Embryonic facial prominence (tissue), 1 donor: Measurements from ENCODE around the gene SIX5.
A peak's percentile ranks its signal among the peaks of the same experiment; 100 is the strongest.
"Not testable (repeated sequence)": the region's sequence is repeated elsewhere in the genome, so short reads cannot be mapped to it uniquely, and the experiment has no call there.

Experiments used
- DNase-seq: peaks from one replicate; pipeline ENCODE4 v3.0.0-alpha.2; 2016; ENCODE audit errors: extremely low spot score

The SIX5 gene

DNA sequence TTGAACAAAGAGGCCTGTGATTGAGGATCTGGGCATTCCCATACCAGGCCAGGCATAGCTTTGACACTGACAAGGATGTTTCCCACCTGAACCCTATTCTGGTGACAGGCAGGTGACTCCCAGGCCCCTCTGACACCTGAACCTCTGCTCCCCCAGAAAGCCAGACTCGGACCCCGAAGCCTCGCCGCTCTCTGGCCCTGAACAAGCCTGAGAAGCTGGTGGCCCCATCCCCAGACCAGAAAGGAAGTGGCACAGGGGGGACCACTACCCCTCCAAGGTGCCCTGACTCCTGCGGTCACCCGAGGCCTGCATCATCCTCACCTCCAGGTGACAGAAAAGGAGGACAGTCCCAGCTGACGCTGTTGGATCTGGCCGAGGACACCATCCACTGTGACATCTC, 14.7 kb downstream of the SIX5 start:
- no peak for DNase-seq

DNA sequence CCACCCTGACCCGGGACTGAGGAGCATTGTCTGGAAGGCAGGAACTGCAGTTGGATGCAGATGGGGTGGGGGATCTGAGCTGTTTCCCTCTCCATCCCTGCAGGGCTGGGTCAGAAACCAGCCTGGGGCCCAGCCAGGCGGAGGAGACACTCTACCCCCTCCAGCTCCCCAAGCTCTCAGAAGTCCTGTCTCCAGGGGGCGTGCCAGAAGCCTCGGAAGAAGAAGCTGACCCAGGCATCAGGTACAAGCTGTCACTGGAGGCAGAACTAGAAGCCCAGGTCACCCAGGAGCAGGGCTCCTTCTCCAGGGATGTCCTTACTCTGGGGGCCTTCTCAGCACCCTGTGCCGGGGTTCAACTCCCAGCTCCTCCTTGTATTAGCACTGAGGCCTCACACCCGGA, 15.5 kb downstream of the SIX5 start:
- DNase-seq, result no peak

DNA sequence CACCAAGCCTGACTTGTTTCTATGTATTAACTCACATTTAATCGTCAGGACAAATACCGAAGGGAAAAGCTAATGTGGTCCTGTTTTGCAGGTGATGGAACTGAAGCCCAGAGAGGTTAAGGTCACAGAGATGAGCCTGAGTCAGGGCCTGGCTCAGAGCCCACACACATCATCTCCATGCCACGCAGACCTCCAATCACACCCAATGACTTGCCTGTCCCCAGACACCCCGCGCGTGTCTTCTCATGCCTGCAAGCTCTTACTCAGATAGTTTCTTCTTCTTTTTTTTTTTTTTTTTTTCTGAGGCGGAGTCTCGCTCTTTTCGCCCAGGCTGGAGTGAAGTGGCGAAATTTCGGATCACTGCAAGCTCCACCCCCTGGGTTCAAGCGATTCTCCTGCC, 16.4 kb downstream of the SIX5 start:
- DNase-seq, result no peak

DNA sequence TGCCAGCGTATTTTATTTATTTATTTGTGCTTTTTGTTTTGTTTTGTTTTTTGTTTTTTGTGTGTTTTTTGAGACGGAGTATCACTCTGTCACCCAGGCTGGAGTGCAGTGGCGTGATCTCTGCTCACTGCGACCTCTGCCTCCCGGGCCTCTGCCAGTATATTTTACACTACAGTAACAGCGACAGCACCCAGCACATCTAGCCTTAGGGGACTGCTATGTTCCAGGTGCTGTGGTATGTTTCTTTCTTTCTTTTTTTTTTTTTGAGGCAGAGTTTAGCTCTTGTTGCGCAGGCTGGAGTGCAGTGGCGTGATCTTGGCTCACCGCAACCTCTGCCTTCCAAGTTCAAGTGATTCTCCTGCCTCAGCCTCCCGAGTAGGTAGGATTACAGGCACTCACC, 17.6 kb downstream of the SIX5 start:
- DNase-seq, result not testable (repeated sequence)

DNA sequence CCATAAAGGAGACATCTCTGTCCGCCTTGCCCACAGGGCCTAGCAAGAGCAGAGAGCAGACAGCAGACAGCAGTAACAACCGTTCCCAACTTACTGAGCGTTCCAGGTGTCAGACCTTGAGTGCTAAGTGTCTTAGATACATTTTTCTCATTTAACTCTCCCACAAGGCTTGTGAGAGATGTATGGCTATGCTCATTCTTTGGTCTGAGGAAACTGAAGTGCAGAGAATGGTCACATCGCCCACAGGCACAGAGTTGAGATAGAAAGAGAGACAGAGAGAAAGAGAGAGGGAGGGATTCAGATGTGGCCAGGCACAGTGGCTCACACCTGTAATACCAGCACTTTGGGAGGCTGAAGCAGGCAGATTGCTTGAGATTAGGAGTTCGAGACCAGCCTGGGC, 21.5 kb downstream of the SIX5 start:
- no peak for DNase-seq

DNA sequence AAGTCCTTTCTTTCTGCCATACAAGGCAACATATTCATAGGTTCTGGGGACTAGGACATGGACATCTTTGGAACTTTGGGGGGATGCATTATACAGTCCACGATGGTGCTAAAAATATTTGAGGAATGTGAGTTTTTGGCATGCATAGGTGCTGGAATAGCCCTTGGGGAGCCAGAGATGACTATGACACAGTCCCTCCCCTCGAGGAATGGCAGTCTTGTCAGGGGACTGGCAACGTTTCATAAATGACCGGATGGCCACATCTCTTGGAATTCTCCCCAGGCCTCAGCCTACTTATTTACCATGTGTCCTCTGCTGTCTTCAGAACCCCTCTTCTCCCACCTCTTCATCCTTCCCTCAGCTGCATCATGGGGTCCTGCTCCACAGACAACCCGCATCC, 22.2 kb downstream of the SIX5 start:
- no peak for DNase-seq

DNA sequence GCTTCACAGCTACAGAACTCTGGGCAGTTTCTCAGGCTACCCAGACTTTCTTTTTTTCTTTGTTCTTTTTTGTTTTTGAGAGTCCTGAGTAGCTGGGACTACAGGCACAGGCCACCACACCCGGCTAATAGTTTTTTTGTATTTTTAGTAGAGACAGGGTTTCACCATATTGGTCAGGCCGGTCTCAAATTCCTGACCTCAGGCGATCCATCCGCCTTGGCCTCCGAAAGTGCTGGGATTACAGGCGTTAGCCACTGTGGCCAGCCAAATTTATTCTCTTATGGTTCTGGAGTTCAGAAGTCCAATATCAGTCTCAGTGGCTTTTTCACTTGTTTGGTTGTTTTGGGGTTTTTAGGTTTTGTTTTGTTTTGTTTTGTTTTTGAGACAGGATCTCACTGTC, 23.4 kb downstream of the SIX5 start:
- DNase-seq, result no peak

DNA sequence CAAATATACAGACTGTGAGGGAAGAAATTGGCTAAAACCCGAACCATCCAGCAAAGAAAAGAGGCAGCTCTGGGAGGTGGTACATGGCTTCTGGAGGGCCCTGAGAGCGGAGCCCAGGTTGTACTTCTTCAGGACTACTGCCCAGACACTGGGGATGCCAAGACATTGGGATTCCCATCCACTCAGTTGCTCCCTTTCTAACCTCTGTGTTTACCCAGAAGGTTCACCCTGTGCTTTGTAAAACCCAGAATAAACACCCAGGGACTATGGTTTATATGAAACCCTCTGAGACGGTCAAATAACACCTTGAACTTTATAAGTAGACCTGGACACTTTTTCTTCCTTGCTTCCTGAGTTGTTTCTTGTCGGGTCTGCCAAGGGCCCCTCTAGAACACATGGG, 26.1 kb downstream of the SIX5 start:
- DNase-seq, result no peak

DNA sequence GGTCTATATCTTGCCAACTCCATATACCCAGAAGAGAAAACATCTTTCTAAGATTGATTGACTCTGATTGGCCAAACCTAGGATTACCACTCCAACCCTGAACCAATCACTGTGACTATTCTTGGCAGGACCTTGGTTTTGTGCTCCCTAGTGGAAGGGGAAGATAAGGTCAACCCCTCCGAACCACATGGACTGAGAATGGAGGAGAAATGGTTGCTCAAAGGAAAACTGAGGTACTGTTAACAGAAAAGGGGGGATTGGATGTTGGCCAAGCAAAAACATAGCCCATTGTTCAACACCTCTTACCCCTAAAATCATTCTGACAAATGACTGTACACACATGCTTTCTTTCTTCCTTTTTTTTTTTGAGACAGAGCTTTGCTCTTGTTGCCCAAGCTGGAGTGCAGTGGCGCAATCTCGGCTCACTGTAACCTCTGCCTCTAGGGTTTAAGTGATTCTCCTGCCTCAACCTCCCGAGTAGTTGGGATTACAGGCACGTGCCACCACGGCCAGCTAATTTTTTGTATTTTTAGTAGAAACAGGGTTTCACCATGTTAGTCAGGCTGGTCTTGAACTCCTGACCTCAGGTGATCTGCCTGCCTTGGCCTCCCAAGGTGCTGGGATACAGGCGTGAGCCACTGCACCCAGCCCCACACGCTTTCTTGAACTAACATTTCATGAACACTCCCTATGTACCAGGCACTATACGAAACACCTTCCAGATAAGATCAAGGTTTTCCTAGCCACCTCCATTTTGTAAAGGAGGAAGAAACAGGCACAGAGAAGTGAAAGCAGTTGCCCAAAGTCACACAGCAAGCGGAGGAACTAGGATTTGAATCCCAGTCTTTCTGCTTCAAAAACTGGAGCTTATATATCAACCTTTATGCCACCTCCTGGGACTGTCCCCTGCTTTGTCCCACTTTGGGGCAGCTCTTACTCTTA, 29.3 kb downstream of the SIX5 start:
- no peak for DNase-seq

DNA sequence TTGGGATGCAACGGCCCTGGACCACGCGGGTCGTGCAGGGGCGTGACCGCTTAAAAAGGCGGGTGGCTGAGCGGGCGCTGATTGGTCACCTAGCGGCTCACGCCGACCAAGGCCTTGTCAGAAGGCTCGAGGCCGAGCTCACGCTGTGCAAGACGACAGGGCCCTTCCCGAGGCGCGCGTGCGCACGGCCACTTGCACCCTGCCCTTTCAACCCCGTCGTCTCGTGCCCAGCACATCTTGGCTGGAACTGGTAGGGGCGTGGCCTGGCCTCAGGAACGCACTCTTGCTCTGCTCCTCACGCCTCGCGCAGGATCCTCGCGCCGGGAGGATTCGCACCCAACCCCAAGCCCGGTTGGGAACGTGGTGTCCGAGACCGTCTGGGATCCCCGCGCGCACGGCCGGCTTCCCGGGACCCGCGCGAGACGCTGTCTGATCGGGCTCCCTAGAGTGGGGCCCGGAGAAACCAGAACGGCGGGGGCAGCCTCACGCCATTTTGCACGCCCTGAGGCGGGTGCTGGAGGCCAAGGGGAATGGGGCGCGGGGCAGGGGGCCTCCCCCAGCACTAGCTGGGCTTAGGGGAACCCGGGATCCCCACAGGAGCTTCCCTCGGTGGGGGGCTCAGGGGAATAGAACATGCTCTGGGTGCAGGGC, 35.8 kb downstream of the SIX5 start, which contains the start of gene MEIOSIN:
Gene MEIOSIN (plus strand): TSS at position 280 of the 651 bp plus-strand sequence. CDS start 1,938 bp downstream, outside the sequence.
- DNase-seq, result no peak

DNA sequence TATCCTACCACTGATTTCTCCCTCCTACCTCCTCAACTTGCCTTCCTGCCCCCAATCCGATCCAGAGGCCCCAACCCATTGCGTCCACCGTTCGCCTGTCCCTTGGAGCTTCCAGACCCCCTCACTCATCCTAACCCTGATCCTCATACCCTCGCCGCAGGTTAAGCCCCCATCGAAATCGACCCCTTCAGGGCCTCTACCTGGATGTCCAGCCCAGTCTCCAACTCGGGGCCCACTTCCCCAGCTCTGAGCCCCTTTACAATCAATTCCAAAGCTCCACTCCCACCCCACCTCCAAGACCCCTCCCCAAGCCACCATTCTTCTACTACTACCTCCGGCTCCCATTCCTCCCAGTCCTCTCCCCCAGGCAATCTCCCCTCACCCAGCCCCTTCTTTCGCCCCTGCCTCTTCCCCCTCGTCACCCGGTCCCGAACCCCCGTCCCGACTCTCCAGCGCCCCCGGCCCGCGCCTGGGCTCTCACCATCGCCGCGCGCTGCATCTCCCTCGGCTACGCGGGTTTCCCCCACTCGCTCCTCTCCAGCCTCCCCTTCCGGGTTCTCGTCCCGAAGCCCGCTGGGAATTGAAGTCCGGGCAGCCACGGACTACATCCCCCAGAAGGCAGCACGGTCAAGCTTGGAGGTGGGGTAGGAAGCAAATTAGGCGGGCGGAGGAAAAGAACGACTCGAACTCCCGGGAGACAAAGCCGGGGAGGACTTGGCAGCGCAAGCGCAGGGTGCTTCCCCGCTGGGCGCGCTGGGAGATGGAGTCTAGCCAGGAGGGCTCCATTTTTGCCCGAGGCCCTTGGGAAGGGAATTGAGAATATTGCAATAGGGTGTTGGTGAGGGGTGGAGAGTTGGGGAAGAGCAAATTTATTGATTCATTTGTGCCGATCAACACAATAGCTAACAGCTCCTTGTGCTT, 38.4 kb downstream of the SIX5 start, which contains the start of gene FBXO46:
Gene FBXO46 (minus strand): TSS at position 529 of the 921 bp plus-strand sequence. CDS start 17,401 bp downstream, outside the sequence.
- peak; percentile 98 for DNase-seq

DNA sequence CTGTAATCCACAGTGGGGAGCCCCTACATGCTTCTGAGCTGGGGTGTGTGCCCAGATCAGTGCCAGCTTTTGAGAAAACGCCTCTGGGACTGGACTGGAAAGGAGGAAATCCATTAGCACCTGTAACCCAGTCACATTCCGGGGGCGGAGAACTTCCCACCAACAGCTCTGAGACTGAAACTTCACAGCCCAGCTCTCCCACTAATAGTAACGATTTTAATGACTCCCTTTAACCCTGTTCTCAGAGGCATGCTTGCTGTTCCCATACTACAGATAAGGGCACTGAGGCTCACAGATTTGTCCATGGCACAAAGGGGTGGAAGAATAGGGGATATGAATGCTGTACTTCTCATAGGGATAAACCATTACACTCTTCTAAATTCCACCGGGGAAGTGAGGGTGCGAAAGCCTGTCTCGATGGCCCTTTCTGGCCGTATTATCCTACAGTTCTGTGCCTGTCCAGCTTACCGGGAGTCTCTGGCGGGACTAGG, 39.2 kb downstream of the SIX5 start:
- no peak for DNase-seq

DNA sequence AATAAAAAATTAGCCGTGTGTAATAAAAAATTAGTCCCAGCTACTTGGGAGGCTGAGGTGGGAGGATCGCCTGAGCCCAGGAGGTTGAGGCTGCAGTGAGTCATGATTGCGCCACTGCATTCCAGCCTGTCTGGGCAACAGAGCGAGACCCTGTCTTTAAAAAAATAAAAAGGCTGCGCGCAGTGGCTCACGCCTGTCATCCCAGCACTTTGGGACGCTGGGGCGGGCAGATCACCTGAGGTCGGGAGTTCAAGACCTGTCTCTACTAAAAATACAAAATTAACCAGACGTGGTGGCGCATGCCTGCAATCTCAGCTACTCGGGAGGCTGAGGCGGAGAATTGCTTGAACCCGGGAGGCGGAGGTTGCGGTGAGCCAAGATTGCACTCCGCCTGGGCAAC, 40.4 kb downstream of the SIX5 start:
- not testable (repeated sequence) for DNase-seq

DNA sequence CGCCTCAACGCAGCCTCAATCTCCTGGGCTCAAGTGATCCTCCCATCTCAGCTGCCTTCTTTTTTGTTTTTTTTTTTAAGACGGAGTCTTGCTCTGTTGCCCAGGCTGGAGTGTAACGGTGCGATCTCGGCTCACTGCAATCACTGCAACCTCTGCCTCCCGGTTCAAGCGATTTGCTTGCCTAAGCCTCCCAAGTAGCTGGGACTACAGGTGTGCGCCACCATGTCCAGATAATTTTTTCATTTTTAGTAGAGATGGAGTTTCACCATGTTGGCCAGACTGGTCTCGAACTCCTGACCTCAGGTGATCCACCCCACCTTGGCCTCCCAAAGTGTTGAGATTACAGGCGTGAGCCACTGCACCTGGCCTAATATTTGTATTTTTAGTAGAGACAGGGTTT, 49.0 kb downstream of the SIX5 start:
- not testable (repeated sequence) for DNase-seq

DNA sequence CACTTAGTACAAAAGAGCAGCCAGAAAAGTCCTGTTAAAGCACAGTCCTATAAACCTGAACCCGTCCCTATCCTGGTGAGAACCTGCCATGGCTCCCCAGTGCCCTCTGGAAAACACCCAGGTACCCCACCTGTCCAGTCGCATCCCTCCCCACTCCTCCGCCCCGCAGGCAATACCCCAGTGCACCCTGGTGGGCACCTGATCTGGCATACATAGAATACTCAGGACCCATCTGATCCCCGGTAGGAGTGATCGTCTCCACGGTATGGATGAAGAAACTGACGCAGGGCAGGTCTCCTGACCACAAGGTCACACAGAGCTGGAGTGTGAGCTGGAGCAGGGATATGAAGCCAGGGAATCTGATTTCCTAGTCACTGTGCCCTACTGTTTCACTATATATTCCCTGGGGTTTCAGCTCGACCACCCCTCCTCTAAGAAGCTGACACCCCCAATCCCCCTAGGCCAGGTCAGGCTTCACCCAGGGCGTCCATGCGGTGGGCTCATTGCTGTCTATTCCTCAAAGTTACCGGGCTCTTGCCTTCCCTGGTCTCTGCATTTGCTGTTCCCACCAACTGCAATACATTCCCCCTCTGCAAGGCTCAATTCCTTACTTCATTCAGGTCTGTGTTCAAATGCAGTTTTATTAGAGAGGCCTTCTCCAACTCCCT, 50.9 kb downstream of the SIX5 start:
- DNase-seq, result no peak

DNA sequence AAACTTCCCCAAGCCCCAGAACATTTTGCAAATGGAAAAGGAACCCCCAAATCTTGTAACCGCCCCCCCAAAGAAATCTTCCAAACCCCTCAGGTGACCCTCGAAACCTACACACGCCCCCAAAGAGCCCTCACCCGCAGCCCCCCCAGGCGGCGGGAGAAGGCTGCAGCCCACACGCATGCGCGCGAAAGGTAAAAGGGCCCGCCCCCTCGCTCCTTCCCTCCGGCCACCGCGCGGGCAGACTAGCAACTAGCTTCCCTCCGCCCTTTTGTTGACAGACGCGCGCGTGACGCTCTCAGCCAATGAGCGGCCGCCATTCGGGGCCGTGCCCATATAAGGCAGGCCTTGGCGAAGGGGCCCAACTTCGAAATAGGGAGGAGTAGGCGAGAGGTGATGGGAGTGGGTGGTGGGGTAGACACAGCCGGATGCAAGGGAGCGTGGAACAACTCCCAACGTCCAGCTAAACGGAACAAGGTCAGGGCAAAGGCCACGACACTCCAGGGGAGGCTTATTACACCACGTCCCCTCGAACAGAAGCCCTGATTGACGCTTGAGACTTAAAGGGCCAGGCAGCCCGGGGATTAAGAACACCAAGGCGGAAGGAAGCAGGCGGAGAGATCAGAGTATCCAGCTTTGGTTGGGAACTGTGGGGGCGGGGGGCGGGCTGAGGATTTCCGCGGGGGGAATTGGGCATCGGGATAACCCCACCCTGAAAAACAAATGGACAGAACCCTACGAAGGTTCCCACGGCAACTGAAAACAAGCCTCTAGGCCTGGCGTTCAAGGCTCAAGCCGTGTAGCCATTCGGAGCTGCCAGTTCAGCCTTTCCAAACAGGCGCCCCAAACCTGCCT, 51.7 kb downstream of the SIX5 start:
- DNase-seq, result peak; percentile 98

DNA sequence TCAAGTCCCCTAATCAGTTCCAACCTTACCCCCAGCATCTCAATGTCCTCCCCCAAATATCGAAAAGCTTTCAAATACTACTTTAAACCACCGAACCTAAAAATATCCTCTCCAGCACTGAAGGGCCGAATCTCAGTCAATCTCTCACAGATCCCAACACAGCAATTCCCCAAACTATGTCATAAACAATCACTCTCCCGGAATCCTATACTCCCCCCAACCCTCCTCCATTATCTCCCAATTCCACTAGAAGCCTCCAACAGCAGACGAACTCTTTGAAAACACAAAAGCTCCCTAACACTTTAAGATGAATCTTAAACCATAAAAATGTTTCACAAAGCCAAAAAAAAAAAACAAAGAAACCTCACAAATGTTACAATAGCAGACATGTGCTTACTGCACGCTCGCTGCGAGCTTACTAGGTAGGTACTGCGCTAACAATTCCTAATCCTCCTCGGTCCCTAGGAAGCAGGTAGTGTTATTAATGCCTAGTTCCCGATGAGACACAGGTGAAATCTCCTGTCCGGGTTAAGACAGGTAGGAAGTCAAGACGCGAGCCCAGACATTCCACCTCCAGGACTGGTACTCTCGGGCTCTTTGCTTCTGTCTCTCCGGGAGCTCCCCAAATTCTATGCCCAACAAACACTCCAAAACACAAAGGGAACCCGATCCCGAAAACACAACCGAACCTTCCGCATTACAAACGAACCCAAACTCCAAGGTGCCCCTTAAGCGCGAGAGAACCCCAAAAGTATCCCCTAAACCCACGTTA, 52.5 kb downstream of the SIX5 start:
- no peak for DNase-seq

DNA sequence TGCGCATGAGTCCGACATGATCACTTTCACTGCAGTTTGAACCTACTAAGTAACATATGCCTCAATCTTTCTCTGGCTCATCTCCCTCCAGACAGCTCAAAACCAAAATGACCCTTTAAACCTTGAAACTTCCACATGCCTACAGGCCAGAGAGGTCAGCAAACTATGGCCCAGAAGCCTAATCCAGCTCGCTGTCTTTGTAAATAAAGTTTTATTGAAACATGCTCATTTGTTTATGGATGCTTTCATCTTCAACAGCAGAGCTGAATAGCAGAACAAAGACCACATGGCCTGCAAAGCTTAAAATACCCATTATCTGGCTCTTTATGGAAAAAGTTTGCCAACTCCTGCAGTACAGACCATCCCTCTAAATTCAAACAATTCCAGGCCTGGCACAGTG, 53.9 kb downstream of the SIX5 start:
- no peak for DNase-seq
